Mesothelial cell of epicardium (in vitro differentiated cells): ENCODE data around the gene IL22RA1. TPM values are rescaled to one million over a fixed set of nuclear protein-coding genes. Genes with fewer than 3 reads are reported as not detected.

Experiments
- DNase-seq, 2 experiments: peaks; one replicate each; pipeline ENCODE4 v3.0.0; 2021; ENCODE audit warnings: low spot score in 2 of 2; ENCODE audit not compliant: unreplicated experiment in 2 of 2
- H3K27ac Mint-ChIP-seq: 2 replicates; pipeline ENCODE4 v1.8.0; 2021; ENCODE audit warnings: mixed read lengths
- H3K27me3 Mint-ChIP-seq: 2 replicates; pipeline ENCODE4 v1.8.0; 2021; ENCODE audit warnings: low read depth, mixed read lengths
- H3K36me3 Mint-ChIP-seq: 2 replicates; pipeline ENCODE4 v1.8.0; 2021; ENCODE audit warnings: mixed read lengths
- H3K4me1 Mint-ChIP-seq: 2 replicates; pipeline ENCODE4 v1.8.0; 2021; ENCODE audit warnings: mixed read lengths
- H3K4me3 Mint-ChIP-seq: 2 replicates; pipeline ENCODE4 v1.8.0; 2021; ENCODE audit warnings: mild to moderate bottlenecking, moderate library complexity, mixed read lengths
- H3K9me3 Mint-ChIP-seq: 2 replicates; pipeline ENCODE4 v1.8.0; 2021; ENCODE audit warnings: mixed read lengths
- total RNA-seq: library from RNA; stranded (reverse); gene quantifications from 3 replicates; pipeline ENCODE4 v1.2.1, GENCODE V29; 2021
- TF ChIP-seq, protein P1 (sequence below): fragments of 200-600 bp; sonication (generic); IDR thresholded peaks from one replicate; pipeline ENCODE4 v1.5.0; 2021; ENCODE audit warnings: antibody characterized with exemption; ENCODE audit not compliant: unreplicated experiment

IL22RA1 gene, protein sequence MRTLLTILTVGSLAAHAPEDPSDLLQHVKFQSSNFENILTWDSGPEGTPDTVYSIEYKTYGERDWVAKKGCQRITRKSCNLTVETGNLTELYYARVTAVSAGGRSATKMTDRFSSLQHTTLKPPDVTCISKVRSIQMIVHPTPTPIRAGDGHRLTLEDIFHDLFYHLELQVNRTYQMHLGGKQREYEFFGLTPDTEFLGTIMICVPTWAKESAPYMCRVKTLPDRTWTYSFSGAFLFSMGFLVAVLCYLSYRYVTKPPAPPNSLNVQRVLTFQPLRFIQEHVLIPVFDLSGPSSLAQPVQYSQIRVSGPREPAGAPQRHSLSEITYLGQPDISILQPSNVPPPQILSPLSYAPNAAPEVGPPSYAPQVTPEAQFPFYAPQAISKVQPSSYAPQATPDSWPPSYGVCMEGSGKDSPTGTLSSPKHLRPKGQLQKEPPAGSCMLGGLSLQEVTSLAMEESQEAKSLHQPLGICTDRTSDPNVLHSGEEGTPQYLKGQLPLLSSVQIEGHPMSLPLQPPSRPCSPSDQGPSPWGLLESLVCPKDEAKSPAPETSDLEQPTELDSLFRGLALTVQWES
- 0.09 to 0.11 TPM in 2 of 3 replicates, not detected in the other for total RNA-seq

DNA sequence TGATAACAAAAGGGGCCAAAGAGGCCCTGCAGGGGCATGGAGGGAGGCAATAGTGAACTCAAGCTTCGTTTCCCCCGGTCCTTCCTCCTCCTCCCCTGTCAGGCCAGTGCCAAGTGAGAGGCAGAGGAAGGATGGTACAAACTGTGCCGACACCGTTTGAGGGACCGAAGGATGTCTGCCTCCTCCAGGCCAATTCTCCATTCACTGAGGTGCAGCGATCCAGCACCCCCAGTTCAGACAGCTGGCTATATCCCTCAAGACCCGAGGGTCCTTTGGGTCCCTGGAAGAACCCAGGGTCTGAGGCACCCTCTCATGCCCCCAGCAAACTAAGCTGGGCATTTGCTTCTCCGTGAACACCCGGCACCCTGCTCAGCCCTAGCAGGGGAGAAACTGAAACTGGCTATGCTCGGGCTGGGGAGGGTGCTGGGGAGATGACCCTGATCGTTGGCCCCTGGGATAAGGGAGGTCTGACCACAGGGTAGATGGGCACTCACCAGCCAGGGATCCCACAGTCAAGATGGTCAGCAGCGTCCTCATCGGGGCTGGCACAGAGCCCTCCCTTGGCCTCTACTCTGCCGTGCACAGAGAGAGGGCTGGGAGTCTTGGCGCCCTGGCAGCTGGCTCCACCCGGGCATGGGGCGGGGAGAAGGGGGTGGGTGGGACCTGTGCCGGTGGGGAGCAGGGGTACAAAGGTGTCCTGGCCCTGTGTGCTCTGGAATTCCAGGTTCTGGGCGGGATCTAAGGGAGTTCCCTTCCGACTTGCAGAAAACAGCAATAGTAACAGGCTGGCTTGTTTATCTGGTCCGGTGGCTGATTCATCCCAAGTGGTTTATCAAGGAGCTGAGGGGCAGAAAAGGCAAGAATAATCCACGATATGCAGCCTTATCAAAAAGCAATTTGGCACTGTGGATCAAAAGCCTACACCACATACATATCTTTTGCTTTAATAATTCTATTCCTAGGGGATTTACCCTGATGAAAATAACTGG, at the start of gene IL22RA1:
TSS of gene IL22RA1 (minus strand) at position 595 of the 989 bp plus-strand sequence. CDS start at position 537, 58 bp downstream.
- H3K36me3 Mint-ChIP-seq: no peaks in the 10 kb centered on the region
- TF ChIP-seq, protein P1, sequence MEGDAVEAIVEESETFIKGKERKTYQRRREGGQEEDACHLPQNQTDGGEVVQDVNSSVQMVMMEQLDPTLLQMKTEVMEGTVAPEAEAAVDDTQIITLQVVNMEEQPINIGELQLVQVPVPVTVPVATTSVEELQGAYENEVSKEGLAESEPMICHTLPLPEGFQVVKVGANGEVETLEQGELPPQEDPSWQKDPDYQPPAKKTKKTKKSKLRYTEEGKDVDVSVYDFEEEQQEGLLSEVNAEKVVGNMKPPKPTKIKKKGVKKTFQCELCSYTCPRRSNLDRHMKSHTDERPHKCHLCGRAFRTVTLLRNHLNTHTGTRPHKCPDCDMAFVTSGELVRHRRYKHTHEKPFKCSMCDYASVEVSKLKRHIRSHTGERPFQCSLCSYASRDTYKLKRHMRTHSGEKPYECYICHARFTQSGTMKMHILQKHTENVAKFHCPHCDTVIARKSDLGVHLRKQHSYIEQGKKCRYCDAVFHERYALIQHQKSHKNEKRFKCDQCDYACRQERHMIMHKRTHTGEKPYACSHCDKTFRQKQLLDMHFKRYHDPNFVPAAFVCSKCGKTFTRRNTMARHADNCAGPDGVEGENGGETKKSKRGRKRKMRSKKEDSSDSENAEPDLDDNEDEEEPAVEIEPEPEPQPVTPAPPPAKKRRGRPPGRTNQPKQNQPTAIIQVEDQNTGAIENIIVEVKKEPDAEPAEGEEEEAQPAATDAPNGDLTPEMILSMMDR: no peak
- no peak for DNase-seq
- H3K4me1 Mint-ChIP-seq: peaks cover 19% of the 10 kb centered on the region
- no peak within 1 kb of the TSS for H3K4me3 Mint-ChIP-seq
- no peaks in the 10 kb centered on the region for H3K27me3 Mint-ChIP-seq
- H3K27ac Mint-ChIP-seq: peak within 1 kb of the TSS; percentile 21
- H3K9me3 Mint-ChIP-seq: no peaks in the 10 kb centered on the region

DNA sequence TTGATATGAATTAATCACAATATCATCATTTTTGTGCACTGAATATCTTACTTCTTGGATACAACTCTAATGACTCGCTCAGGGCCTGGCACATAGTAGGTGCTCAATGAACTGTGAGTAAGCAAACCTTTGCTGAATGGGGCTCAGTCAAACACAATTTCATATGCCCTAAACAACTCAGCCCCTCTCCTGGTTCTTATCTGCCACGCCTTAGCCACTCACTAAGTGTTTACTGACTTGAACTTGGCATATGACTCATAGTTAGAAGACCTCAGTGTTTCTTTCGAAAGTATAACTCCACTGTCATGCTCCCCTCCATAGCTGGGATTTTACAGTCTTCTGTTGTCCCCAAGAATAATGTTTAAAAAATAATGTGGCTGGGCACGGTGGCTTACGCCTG, 48.9 kb upstream of the IL22RA1 start:
- no peak overlapping the region for H3K4me3 Mint-ChIP-seq
- no peak overlapping the region for H3K27ac Mint-ChIP-seq
- H3K36me3 Mint-ChIP-seq: no peaks in the 10 kb centered on the region
- H3K27me3 Mint-ChIP-seq: peaks cover 18% of the 10 kb centered on the region
- TF ChIP-seq, protein P1: no peak
- H3K4me1 Mint-ChIP-seq: peaks cover 11% of the 10 kb centered on the region
- no peaks in the 10 kb centered on the region for H3K9me3 Mint-ChIP-seq
- DNase-seq: no peak

DNA sequence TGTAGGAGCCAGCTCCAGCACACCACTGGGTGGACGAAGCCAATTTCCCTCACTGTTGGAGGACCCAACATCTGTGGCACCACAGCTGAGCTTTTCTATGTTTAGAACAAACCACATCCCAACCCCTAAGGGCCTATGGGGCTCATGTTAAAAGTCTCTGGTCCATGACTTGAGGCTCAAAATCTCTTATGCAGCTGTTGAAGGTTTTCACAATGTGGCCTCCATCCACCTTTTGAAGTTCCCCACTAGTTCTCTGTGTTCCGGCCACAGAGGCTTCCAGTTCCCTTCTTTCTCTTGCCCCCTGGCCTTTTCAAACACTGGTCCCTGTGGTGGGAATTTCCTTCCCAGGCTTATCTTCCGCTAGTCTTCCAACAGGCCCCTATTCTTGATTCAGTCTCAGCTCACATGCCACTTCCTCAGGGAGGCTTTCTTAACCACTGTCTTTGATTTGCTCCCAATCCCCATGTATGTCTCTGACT, 48.1 kb upstream of the IL22RA1 start:
- Mint-ChIP-seq H3K4me3 (no peak overlapping the region), H3K27ac (no peak overlapping the region), H3K4me1 (peaks cover 17% of the 10 kb centered on the region), H3K9me3 (no peaks in the 10 kb centered on the region), H3K27me3 (peaks cover 22% of the 10 kb centered on the region), H3K36me3 (no peaks in the 10 kb centered on the region)
- TF ChIP-seq, protein P1: no peak
- DNase-seq: no peak

DNA sequence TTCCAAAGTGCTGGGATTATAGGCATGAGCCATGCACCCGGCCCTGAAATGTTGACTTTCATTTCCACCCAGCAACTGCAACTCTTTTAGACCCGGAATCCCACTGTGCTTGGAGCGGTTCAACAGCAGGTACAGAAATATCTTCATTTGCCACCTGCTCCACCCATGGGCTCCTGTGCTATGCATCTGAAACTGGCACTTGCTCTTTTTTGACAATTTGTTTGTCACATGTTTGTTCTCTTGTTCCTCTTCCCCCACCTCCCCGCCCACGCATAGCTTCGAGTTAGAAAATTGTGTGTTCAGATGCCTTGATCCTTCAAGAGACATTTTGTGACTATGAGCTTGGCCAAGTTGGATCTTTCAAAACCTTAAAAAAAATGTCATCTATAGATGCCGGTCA, 46.6 kb upstream of the IL22RA1 start:
- TF ChIP-seq, protein P1: no peak
- Mint-ChIP-seq H3K36me3 (no peaks in the 10 kb centered on the region), H3K9me3 (no peaks in the 10 kb centered on the region), H3K4me1 (peaks cover 17% of the 10 kb centered on the region), H3K27ac (no peak overlapping the region), H3K27me3 (peaks cover 22% of the 10 kb centered on the region), H3K4me3 (no peak overlapping the region)
- no peak for DNase-seq
